A673 (cell line): Measurements from ENCODE around the gene GCN1.

Experiments
- CTCF ChIP-seq: fragments of 300-800, 200-600 bp; sonication (generic); conservative IDR thresholded peaks from 2 replicates; pipeline ENCODE4 v1.5.1; 2017; ENCODE audit warnings: low read depth, mild to moderate bottlenecking, antibody characterized with exemption, low read length, moderate library complexity, mixed read lengths
- EZH2 ChIP-seq: fragments of 200-600 bp; sonication (generic); IDR thresholded peaks from 2 replicates; pipeline ENCODE4 v1.6.1; 2017; ENCODE audit warnings: borderline replicate concordance, low read depth, mild to moderate bottlenecking, mixed read lengths, antibody characterized with exemption, low read length; ENCODE audit not compliant: poor library complexity, severe bottlenecking

- TF ChIP-seq CTCF: no peak
- no peak for TF ChIP-seq EZH2
Observed at GRCh38 chr12:120102189-120103043, 92.1 kb downstream of the GCN1 start.
